GM03348 (cell line): Measurements from ENCODE around the gene EFHC1.

ENCODE experiments used
- DNase-seq: peaks from one replicate; pipeline ENCODE4 v3.0.0; 2012; ENCODE audit warnings: low spot score

The EFHC1 gene

GRCh38 chr6:52555518-52556233, 135.5 kb downstream of the EFHC1 start:
- no peak for DNase-seq

DNA sequence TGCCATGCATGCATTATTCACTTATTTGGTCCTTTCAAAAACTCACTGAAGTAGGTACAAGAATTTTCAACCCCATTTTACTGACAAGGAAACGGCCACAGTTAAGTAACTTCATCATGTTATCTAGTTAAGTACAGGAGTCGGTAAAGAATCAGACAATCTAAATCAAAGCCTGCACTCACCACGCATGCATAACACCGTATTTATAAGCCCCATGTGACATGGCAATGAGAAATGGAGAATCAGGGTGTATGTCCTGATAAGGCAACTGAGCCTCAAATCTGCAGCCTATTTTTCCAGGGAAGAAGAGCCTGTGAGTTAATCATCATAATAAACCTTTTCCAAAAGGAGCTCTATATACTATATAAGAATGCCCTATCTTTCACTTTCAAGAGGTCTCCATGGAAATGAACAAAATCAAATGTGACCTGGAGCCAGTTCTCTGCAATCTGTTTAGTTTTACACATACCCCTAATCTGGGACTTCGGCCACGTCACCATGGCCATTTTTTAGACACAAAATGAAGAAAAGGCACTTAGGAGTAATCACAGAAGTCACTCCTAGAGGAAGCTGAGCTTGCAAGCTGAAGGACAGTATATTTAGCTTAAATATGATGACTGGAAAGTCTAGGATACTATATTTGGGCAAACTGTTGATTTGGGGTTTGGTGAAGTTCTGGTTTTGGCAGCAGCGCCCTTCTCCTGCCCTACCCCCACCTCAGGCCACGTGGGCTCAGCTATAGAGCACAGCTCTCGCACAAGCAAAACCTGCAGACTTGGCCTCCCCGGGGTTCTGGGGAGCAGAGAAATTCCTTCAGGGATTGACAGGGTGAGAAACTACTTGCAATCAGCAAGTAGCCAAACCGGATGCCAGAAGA, 137.5 kb downstream of the EFHC1 start:
- DNase-seq: no peak

DNA sequence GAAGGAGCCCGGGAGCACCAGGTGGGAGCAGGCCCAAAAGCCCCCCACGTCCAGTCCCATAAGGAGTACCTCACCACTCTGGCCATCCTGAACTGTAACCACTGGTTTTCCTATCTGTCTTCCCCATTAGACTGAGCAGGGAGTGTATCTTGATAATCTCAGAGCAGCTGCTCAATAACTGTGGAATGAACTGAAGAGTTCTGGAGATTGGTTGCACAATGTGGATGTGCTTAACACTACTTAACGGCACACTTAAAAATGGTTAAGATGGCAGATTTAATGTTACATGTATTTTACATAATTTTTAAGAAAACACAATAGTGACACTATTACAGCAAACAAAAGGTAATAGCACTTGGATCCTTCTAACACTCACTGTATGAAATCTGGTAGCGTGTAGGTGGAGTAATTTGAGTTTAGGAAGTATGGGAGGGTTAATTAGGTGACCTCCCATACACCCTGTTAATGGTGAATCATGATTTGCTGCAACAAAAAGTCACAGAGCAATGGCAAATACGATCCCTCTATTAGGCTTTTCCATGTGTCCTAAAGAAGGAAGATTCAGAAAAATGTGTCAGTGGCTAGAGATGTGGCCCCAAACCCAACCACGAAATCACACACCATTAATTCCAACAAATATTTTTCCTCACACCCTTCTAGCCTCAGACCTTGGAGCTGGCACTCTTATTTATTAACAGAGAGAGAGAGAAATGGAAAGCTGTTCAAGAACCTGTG, 138.3 kb downstream of the EFHC1 start:
- no peak for DNase-seq

DNA sequence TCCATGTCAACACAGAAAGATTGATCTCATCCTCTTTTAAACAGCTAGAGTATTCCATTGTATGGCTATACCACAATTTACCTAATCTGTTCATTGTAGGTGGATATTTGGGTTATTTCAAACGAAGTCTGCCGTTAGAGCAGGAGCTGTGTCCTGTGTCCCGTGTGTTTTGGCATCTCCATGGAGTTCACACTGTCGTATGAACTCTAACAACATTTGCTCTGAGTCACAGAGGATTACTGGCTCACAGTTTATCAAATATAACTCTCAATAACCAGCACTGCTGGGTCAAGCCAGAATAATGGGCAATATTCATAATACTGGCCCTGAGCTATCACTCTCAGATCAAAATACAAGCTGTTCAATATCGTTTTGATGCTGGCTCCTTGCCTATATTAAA, 140.3 kb downstream of the EFHC1 start:
- DNase-seq: no peak

GRCh38 chr6:52562911-52563310, 142.8 kb downstream of the EFHC1 start:
- DNase-seq: no peak

DNA sequence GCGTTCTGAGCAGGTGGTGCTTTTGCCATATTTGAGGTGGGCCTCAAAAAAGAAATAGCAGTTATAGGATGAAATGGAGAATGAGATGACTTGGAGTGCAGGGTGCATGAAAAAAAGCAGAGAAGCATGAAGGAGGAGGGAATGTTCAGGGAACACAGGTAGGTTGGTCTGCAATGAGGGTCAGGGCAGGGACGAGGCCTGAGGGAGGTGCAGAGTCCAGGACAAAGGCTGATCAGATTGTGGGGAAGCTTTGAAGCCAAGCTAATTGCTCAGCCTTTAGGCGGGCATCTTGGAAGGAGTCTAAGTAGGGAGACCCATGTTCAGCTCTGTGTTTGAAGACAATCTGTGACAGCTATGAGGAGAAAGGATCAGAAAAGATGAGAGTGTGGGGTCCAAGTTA, 144.7 kb downstream of the EFHC1 start:
- no peak for DNase-seq

DNA sequence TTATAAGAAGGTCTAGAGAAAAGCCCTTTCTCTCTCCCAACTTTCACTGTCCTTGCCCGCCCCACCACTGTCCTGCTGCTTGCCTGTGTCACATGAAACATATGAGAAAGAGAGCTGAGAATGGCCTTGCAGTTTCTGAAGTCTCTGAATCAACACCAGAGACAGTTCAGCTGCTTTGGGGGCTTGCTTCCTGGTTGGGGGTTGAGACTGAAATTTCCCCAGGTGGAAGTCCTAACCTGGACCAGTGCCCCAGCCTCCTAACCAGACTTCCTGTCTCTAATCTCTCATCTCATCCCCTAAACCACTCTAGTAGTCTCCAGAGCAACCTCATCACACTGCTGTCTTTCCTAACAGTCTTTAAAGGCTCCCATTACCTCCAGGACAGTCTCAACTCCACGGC, 146.1 kb downstream of the EFHC1 start:
- no peak for DNase-seq

GRCh38 chr6:52566853-52567279, 146.7 kb downstream of the EFHC1 start:
- peak; percentile 59 for DNase-seq

GRCh38 chr6:52568320-52568719, 148.2 kb downstream of the EFHC1 start:
- no peak for DNase-seq

DNA sequence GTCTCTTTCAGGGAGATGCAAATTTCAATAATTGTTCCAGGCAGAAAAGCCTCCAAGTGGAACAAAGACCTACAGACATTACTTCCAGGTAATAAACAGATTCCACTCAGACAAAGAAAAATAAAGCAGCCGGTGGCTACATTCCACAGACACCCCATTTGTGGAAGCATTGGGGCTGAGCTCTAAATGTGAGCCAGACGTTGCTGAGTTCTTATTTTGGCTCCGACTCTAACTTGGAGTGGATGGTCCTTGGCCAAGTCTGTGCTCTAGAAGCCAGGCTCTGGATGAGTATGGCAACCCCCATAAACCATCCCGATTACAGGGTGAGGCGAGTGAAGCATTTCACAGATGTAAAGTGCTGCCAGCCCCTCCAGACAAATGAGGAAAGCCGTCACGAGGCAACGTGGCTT, 150.2 kb downstream of the EFHC1 start:
- DNase-seq: peak; percentile 71

DNA sequence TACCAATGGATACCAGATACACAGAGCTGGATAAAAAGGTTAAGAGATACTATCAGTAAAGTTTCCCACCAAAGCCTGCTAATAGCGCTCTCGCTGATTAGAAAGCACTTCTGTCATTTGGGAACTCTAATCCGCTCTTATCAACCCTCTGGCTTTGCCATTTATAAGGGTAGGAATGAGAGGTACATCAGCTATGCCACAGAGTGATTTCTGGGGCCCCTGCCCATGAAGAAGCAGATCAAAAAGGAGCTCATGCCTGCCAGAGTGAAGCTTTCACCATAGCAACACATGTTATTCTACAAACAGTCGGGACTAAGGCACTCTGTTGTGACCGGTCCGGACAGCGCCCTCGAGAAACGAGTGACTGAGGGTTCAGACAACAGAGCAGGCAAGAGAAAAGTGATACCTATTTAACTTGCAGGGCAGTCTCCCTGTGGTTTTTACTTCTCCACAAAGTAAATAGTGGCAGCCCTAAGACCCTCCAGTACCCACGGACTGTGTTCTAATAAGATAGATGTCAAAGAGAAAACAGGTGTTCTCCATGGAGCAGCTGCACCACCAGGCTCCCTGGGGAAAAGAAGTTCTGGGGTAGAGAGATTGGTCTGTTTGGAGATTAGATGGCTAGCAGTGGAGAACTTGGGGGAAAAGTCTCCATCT, 151.1 kb downstream of the EFHC1 start:
- DNase-seq: no peak

- DNase-seq: no peak
Observed at GRCh38 chr6:52572536-52572935, 152.4 kb downstream of the EFHC1 start.

GRCh38 chr6:52573295-52573694, 153.2 kb downstream of the EFHC1 start:
- DNase-seq: peak; percentile 66
